Heart right ventricle (tissue), 16 donors: Measurements from ENCODE around the gene MDFIC2. TPM values are rescaled to one million over a fixed set of nuclear protein-coding genes. Genes with fewer than 3 reads are reported as not detected.

ENCODE experiments used
- ATAC-seq, 8 donors: fragments of 200-7000 bp; cut with Tn5 transposase; one replicate each; pipeline ENCODE4 v1.9.1; 2020; ENCODE audit warnings: mild to moderate bottlenecking in 8 of 8, moderate library complexity in 8 of 8, moderate number of reproducible peaks in 1 of 8
- DNase-seq, 2 donors: peaks; one replicate each; pipeline ENCODE4 v3.0.0-alpha.2; 2020
- H3K27ac ChIP-seq, 10 donors: fragments of 200-600 bp; sonication (generic) in 2 of 10; one replicate each; pipeline versions ENCODE4 v1.5.0 to v1.8.0; 2020 to 2022; ENCODE audit warnings: mild to moderate bottlenecking in 3 of 10
- H3K27me3 ChIP-seq, 7 donors: fragments of 200-600 bp; one replicate each; pipeline ENCODE4 v1.8.0; 2021 to 2022; ENCODE audit warnings: mild to moderate bottlenecking in 2 of 7
- H3K36me3 ChIP-seq, 9 donors: fragments of 200-600 bp; sonication (generic) in 1 of 9; one replicate each; pipeline versions ENCODE4 v1.5.0 to v1.8.0; 2020 to 2022; ENCODE audit warnings: mild to moderate bottlenecking in 2 of 9
- H3K4me1 ChIP-seq, 9 donors: fragments of 200-600 bp; sonication (generic) in 1 of 9; one replicate each; pipeline versions ENCODE4 v1.5.0 to v1.8.0; 2020 to 2022; ENCODE audit warnings: mild to moderate bottlenecking in 4 of 9
- H3K4me3 ChIP-seq, 10 donors: fragments of 200-600 bp; sonication (generic) in 2 of 10; one replicate each; pipeline versions ENCODE4 v1.5.0 to v1.8.0; 2020 to 2022; ENCODE audit warnings: mild to moderate bottlenecking in 7 of 10, moderate library complexity in 2 of 10
- H3K9me3 ChIP-seq, 11 donors: fragments of 200-600 bp in 10 of 11; sonication (generic) in 2 of 11; one replicate each; pipeline versions ENCODE4 v1.5.0 to v1.8.0; 2013 to 2022; ENCODE audit warnings: mild to moderate bottlenecking in 2 of 11, control low read depth in 1 of 11, moderate library complexity in 1 of 11
- WGBS, 2 donors: extraction: QIAGEN DNeasy Blood & Tissue Kit; methylation state at CpG; one replicate each; pipeline ENCODE4 v1.1.7; 2013; ENCODE audit warnings: inconsistent platforms in 1 of 2; 5-methylcytosine and 5-hydroxymethylcytosine counted together
- intact Hi-C, 10 donors: fragments of 100-400 bp; cut with DNase I; formaldehyde crosslinking; loops; one replicate each; pipeline versions ENCODE4 v1.11.1 to v1.14.2; 2022
- polyA plus RNA-seq, 2 donors: library from polyadenylated mRNA; stranded (reverse); fragments of 200-250 nt; gene quantifications; one replicate each; pipeline ENCODE4 v1.2.3, GENCODE V29; 2013
- total RNA-seq, 10 donors: library from RNA; stranded (reverse); fragmentation: NEBNext Ultra II Directional in 3 of 10; extraction: Animal tissue kit (Norgen Biotek cat#: 25700) in 3 of 10; gene quantifications; one replicate each; pipeline versions ENCODE4 v1.2.1 to v1.2.4, GENCODE V29; 2021 to 2023
- TF ChIP-seq, protein P1 (sequence below), 9 donors: fragments of 200-600 bp; sonication (generic) in 2 of 9; IDR thresholded peaks; one replicate each; pipeline versions ENCODE4 v1.5.0 to v1.8.0; 2021 to 2022; ENCODE audit warnings: antibody characterized with exemption in 9 of 9, mild to moderate bottlenecking in 5 of 9, moderate library complexity in 1 of 9
- donor health status: Arrhythmogenic right ventricular cardiomyopathy.
- donor health status: ischemic (EF 13 %, LVEDD 7.1; RV severe dilation, severe dysfunction).
- donor health status: healthy with polysubstance abuse.
- donor health status: DM: no; HTN: yes; CAD: no.
- donor health status: DM: no; HTN: no; CAD: no.
- donor health status: ischemic (EF 25% LVEDD 6.9; RV normal size, moderate dysfunction).
- donor health status: ischemic (EF 25% LVEDD 5.7; RV mildly dilated, moderate dysfunction).
- donor health status: healthy.
- donor health status: DM: yes; HTN: yes; CAD: no.
- donor health status: Ischemic cardiomyopathy.
- donor health status: ischemic (EF 35%, LVEDD 5.7; RV mildly dilated, moderate dysfunction).
- donor health status: nonischemic (EF 11% LVEDD 7.7; RV severe dilation, severe dysfunction).
- donor health status: DM: yes; HTN: yes; CAD: no.
- donor health status: PGD.
- donor health status: ischemic (EF 29% LVEDD 5.4; RV normal size, mild dysfunction).
- donor health status: nonischemic (EF 23%, LVEDD 6.1; RV moderate dilation, normal function).

The MDFIC2 gene
- total and polyA plus RNA-seq, 12 donors: 0.06 TPM; not detected in 11

DNA sequence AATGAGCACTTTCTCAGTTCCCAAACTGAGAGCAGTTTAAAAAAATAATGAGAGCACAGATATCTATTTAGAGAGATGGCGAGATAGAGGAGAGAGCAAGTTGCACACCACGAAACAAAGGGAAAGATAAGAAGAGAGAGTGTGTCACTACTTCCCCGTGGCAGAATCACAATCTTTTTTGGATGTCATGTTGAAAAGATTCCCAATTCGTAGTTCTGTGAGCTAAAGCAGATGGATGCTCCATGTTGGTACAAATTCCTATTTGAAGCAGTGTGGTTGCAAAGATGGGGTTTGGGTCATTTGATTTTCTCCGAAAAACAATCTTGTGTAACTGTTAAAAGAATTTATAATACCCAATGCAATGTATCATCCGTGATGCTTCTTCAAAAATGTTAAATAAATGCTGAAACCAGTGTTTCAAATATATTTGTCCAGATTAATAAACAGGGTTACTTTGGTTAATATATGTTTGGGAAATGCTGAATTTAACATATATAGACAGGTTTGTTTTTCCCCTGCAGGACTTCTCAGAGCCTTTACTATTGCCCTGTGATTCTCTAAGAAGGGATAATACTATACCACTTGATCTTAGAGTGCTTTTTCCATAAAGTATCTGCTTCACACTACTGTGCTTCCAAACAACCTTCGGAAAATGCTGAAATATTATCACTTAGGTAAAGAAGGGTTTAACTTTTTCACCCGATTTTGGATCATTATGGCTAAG, 128.5 kb downstream of the MDFIC2 start:
- Histone ChIP-seq H3K9me3 (no peaks in the 10 kb centered on the region), H3K36me3 (no peaks in the 10 kb centered on the region), H3K4me1 (no peaks in the 10 kb centered on the region), H3K4me3 (no peak overlapping the region), H3K27ac (no peak overlapping the region), H3K27me3 (peaks cover 0 to 24% (median 4%) of the 10 kb centered on the region in 7 donors)
- no peak for DNase-seq
- 69 to 71% methylated on average over 8 of the region's 8 CpGs for WGBS, 2 donors
- no peak for ATAC-seq
- intact Hi-C loops: no loop called here
- TF ChIP-seq, protein P1, sequence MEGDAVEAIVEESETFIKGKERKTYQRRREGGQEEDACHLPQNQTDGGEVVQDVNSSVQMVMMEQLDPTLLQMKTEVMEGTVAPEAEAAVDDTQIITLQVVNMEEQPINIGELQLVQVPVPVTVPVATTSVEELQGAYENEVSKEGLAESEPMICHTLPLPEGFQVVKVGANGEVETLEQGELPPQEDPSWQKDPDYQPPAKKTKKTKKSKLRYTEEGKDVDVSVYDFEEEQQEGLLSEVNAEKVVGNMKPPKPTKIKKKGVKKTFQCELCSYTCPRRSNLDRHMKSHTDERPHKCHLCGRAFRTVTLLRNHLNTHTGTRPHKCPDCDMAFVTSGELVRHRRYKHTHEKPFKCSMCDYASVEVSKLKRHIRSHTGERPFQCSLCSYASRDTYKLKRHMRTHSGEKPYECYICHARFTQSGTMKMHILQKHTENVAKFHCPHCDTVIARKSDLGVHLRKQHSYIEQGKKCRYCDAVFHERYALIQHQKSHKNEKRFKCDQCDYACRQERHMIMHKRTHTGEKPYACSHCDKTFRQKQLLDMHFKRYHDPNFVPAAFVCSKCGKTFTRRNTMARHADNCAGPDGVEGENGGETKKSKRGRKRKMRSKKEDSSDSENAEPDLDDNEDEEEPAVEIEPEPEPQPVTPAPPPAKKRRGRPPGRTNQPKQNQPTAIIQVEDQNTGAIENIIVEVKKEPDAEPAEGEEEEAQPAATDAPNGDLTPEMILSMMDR (IDR thresholded peaks at IDR 0.05): no peak

DNA sequence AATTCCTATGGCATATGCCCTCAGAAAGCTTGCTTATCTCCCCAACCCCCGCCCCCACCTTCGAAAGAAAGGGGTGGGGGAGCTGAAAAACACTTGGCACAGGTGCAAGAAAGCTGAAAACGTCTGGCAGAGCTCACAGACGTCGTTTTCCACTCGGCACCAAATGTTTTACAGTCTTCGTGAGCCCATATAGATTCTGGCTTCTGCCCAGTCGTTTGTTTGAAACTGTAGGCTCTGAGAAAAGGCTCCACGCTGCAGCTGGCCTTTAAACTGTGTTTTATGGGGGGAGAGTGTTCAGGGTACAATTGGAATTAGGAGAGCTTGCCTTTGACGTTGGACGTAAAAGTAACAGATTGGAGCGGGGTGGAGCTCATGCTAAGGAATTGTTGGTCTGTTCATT, 130.3 kb downstream of the MDFIC2 start:
- Histone ChIP-seq H3K27me3 (peaks cover 0 to 24% (median 5%) of the 10 kb centered on the region in 7 donors), H3K9me3 (no peaks in the 10 kb centered on the region), H3K36me3 (no peaks in the 10 kb centered on the region), H3K4me1 (no peaks in the 10 kb centered on the region), H3K4me3 (no peak overlapping the region), H3K27ac (no peak overlapping the region)
- DNase-seq: no peak
- intact Hi-C loops: no loop called here
- no peak for ATAC-seq
- TF ChIP-seq, protein P1 (IDR thresholded peaks at IDR 0.05): no peak
- 33 to 35% methylated on average over 12 of the region's 12 CpGs for WGBS, 2 donors

DNA sequence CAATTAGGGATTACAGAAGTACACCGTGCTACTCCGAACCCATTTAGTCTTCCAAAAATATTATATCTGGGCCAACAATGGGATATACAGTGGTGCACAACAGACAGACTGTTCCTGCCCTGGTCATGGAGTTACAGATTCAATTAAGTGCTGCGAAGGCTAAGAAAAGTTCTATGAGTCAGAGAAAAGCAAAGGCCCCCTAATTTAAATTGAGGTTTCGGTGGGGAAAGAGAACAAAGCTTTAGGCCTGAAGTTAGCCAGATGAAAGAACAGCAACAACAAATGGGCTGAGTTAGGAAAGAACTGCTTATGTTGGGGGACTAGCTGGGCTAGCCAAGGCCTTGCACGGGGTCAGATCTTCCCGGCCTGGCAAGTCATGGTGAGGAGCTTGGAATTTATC, 131.8 kb downstream of the MDFIC2 start:
- Histone ChIP-seq H3K4me3 (no peak overlapping the region), H3K4me1 (no peaks in the 10 kb centered on the region), H3K27me3 (peaks cover 0 to 19% (median 5%) of the 10 kb centered on the region in 7 donors), H3K9me3 (no peaks in the 10 kb centered on the region), H3K27ac (no peak overlapping the region), H3K36me3 (no peaks in the 10 kb centered on the region)
- intact Hi-C loops: no loop called here
- ATAC-seq (no peak), DNase-seq (no peak)
- TF ChIP-seq, protein P1 (IDR thresholded peaks at IDR 0.05): no peak
- 81 to 88% methylated on average over 6 of the region's 6 CpGs for WGBS, 2 donors

DNA sequence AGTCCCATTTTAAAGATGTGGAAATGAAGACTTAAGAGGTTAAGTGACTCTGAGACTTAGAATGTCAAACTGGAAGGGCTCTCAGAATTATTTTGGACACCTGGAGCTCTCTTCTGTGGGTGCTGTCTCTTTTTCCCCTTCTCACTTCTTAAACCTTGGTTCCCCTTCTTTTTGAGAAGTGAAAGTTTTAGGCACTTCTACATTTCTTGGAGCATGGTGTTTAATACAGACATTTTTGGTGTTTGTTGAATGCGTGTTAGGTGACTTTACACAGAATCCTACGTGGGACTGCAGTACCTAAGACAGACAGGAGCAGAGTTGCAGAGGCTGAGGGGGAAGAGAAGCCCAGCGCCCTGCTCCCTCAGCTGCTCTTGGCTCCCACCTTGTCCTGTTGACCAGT, 133.3 kb downstream of the MDFIC2 start:
- no peak for DNase-seq
- TF ChIP-seq, protein P1 (IDR thresholded peaks at IDR 0.05): no peak
- WGBS, 2 donors: 80 to 88% methylated on average over 3 of the region's 3 CpGs
- H3K27ac ChIP-seq: no peak overlapping the region
- H3K36me3 ChIP-seq: no peaks in the 10 kb centered on the region
- no peaks in the 10 kb centered on the region for H3K4me1 ChIP-seq
- H3K4me3 ChIP-seq: no peak overlapping the region
- H3K9me3 ChIP-seq: no peaks in the 10 kb centered on the region
- no peak for ATAC-seq
- intact Hi-C loops: no loop called here
- H3K27me3 ChIP-seq: peaks cover 0 to 10% (median 5%) of the 10 kb centered on the region in 7 donors
